NCI-H2107 (cell line): Measurements from ENCODE around the gene HDGF.
A peak's percentile ranks its signal among the peaks of the same experiment; 100 is the strongest.

Experiments
- DNase-seq: peaks from one replicate; lab custom pipeline; 2025; lab: John Stamatoyannopoulos, UW

The HDGF gene

DNA sequence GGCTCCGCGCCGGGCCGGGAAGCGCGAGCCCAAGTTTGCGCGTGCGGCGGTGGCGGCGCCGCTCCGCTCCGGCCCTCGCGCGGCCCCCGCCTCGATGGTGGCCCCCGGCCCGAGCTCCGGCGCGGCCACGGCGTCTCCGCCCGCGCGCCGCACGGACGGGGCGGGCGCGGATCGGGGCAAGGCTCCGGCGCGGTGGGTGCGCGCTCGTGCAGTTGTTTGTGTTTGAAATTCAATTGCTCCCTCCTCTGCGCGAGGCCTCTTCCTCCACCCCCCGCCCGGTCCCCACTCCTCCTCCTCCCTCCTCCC is at the start of gene HDGF:
HDGF (minus strand) TSS at position 225 of the 306 bp plus-strand sequence. CDS start 246 bp downstream, outside the sequence.
- no peak for DNase-seq

DNA sequence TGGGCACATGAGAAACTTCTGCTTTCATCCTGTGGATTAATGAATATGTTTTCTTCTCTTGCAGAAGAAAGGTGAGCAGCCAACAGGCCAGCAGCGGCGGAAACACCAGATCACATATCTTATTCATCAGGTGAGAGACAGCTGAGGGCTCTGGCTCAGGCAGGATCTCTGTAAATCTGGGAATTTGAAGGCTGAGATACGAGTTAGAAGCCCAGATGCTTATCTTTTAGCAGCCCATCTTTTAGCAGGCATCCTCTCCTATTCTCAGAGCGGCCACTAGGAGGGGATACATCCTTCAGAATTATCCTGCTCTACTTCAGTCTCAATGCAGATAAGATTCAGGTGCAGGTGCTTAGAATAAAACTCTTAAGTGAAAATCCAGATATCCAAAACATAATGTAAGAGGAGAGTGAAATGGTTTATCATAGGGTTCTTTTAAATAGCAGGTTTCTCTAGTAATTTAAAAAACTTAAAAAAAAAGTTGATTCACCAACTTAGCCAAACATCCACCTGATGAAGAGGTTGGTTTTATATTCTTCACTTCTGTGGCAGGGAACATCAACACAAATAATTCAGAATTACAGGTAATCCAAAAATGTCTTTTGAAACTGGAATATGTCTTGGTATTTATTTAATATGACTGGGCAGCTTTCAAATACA is 45.9 kb upstream of the HDGF start:
- peak; percentile 39 for DNase-seq

DNA sequence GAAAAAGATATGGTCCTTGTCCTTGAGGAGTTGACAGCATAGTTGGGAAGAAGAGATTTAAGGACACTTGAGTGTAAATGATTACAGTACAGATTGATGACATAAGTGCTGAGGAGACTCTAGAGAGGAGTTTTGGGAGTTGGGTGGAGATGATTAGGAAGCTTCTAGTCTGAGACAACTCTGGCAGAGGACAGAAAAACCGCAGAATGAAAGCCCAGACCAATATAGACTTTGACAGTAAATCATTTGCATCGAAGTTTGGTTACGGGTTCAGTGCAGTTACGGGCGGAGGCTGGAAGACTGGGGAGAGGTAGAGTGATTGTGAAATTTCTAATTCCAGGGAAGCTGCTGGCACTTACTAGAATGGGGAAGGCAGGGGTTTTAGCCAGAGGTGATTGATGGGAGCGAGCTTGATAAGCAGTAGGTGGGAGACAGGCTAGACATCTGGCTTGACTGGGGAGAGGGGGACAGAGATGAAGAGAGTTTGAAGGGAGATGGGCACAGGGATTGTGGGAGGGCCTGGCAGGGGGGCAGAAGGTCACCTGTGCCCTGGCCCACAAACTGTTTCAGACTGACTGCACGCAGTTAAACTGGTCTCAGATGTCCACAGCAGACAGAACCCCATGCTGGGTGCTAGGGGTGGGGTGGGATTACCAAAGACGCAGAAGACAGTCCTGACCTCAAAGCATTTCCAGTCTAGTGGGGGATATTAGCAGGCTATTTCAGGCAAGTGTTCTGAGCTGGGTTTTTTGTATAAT is 45.0 kb upstream of the HDGF start:
- DNase-seq, result no peak

DNA sequence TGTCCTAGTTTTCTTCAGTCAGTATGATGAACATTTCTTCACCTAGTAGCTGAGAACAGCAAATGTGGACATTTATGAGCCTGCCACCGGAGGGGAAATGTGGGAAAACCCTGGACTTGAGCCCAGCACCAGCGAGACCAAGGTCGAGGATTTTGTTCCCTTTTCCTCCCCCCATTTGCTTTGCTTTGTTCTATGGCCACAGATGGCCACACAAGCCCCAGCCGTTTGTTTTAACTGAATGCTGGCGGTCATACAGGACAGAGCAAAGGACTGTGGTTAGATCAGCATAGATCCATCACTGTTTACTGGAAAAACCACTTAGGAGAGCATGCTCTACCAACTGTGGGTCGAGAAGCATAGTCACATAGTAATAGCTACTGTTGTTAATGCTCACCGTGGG is 44.3 kb upstream of the HDGF start:
- no peak for DNase-seq

DNA sequence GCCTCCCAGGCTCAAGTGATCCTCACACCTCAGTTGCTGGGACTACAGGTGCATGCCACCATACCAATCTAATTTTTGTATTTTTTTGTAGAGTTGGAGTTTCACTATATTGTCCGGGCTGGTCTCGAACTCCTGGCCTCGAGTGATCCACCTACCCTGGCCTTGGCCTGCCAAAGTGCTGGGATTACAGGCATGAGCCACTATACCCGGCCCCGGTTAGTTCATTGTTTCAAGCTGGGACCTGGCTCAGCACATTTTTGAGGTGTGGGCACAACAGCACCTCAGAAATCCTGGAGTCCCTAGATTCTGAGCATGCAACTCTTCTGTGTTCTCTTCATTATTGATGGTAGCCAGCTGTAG is 43.9 kb upstream of the HDGF start:
- DNase-seq, result no peak

DNA sequence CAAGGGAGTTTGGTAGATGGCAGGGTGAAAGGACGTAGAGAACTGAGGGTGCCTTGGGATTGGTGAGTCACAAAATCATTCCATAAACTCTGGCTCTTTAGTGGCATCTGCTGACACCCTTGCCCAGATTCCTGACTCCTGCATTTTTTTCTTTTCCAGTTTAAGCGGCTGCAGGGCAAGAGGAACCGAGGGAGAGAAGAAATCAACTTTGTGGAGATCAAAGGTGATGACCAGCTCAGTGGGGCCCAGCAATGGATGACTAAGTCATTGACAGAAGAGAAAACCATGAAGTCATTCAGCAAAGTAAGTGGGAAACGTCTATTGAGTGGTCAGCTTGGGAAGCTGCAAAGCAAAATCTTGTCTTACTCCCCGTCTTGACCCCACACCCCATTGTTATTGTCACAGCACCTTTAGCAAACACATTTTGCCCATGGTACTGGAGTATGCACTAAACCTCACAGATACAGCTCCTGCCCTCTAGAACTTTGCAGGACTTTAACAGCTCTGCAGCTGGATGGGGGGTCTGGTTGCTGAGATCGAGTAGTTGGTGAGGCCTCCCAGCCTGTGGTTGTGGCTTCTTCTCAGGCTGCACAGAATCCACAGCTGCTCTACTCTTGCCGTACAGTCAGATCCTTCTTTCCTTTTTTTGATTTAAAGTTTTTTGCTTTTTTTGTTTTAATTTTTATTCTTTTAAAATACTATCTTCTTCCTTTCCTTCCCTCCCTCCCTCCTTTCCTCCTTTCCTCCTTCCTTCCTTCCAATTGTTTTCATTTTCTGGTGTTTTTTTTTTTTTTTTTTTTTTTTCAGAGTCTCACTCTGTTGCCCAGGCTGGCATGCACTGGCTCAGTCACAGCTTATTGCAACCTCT is 43.3 kb upstream of the HDGF start:
- DNase-seq, result no peak

DNA sequence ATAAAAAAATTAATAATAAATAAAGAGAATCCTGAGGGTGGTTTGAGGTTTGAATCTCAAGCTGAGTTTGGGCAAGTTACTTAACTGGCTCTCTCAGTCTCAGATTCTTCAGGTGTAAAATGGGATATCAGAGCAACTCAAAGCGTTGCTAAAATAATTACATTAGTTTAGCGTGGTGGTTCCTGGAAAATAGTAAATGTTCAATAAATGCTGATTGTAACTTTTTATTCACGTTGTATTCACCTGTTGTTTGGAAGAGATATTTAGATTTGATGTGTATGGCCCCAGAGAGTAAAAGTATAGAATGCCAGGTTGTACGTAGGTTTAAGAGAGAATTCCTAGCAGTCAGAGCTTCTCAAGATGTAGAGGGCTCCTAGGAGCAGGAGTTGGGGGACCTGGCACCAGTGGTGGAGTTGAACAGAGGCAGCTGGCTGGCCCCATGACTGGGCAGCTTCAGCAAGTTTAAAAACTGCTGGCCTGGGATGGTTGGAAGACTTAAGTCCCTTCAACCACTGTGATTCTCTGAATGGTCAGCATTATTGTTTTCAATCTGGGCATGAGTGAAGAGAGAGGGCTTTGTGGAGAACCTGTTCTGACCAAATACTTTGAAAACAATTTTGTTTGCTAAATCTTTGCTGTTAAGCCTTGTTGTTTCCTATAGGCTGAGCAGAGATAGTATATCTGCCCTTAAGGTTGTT is 38.3 kb upstream of the HDGF start:
- no peak for DNase-seq

DNA sequence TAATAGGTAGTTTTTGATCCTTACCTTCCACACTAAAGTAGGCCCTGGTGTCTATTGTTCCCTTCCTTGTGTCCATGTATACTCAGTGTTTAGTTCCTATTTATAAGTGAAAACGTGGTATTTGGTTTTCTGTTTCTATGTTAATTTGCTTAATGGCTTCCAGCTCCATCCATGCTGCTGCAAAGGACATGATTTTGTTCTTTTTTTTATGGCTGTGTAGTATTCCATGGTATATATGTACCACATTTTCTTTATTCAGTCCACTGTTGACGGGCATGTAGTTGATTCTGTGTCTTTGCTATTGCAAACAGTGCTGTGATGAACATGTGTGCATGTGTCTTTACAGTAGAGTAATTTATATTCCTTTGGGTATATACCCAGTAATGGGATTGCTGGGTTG is 36.7 kb upstream of the HDGF start:
- no peak for DNase-seq

DNA sequence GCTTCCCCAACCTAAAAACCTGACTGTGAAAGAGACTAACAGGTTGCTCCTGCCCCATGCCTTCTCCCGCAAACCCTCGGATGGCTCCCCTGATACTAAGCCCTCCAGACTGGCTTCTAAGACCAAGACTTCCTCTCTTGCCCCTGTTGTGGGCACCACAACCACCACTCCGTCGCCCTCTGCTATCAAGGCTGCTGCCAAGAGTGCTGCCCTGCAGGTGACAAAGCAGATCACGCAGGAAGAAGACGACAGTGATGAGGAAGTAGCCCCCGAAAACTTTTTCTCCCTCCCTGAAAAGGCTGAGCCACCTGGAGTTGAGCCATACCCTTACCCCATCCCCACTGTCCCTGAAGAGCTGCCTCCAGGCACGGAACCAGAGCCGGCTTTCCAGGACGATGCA is 35.2 kb upstream of the HDGF start:
- no peak for DNase-seq

DNA sequence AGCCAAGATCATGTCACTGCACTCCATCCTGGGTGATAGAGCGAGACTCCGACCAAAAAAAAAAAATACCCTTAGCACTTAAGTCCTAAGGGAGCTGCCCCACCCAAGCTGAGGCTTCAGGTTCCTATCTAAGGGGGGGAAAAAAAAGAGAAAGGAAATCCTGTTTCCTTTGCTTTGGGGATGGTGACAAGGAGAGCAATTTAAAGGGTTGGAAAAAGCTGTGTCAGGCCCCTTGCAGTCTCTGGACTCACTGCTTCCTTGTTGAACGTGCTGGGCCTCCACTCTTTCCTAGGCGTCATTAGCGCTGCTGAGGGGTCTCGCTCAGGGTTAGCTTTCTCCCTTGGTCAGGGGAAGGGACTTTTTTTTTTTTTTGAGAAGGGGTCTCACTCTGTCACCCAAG is 34.0 kb upstream of the HDGF start:
- DNase-seq, result no peak

DNA sequence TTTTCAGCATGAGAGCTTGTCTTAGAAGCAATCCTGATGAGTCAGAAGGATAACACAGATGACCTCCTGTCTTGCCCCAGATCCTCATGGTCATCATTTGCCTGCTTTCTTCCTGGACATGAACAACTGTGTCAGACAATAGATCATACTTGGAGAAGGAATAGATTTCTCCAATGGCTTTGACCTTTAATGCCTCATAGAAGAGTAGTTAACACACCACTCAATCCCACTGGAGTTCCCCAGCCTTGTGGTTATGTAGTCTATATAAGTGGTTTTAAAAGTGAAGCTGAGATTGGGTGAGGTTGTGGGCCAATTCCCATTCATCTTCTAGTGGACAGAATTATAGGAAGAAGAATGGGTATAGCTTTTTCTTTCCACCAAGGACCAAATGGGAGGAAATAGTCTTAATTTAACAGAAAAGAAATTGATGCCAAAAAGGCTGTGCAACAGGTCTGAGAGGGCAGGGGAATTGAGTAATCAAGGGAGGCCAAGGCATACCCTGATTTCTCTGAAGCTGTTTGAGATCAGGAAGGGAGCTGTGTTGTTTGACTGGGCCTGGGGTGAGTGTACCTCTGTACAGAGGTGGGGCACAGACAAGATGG is 30.2 kb upstream of the HDGF start:
- no peak for DNase-seq

DNA sequence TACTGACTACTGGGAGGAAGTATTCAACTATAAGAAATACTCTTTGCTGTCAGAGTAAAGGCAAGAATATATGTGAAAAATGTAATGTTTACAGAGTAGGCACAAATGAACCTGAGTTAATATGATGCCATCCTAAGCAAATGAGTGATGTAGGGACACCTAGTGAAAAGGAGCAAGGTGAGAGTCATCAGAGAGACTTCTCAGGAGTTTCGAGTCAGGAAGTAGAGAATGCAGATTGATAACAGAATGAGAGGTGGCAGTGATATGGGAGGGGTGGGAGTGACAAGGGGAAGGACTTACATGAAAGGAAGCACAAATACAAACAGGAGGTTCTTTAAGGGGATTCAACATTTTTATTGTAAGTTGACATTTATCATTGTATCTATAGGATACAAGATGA is 26.1 kb upstream of the HDGF start:
- DNase-seq, result no peak

DNA sequence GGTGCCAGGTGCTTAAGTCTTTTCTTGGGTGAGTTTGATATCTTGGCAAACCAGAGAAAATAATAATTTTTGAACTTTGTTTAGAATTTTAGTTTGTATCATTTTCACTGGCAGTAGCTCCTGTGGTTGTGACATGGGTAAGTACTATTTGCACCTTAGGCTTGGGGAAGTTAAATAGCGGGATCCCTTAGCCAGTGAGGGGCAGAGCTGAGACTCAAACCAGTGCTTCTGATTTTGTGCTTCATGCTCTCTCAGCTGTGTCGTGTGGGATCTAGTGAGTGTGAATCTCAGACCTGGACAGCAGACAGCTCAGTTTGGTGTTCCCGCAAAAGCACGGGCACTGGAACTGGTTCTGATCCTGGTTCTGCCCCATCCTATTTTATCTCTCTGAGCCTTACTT is 25.5 kb upstream of the HDGF start:
- DNase-seq, result no peak

DNA sequence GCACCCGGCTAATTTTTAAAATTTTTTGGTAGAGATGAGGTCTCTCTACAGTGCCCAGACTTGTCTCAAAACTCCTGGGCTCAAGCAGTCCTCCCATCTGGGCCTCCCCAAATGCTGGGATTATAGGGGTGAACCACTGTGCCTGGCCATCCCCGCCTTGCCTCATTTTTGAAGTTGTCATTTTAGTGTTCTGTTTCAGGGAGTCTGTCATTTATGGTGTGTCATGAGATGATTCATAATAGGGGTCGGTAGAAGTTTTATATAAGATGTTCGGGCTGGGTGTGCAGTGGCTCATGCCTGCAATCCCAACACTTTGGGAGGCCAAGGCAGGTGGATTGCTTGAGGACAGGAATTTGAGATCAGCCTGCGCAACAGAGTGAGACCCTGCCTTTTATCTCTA is 24.3 kb upstream of the HDGF start:
- no peak for DNase-seq

DNA sequence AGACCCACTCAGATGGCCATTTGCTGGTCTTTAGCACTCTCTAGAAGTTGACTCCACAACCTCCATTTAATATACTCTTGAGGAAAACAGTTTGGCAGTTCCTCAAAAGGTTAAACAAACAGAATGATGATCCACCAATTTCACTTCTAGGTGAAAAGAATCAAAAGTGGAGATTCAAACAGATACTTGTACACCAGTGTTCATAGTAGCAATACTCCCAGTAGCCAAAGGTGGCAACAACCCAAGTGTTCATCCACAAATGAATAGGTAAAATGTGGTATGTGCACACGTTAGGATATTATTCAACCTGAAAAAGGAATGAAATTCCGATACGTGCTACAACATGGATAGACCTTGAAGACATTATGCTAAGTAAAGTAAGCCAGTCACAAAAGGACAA is 22.1 kb upstream of the HDGF start:
- no peak for DNase-seq

DNA sequence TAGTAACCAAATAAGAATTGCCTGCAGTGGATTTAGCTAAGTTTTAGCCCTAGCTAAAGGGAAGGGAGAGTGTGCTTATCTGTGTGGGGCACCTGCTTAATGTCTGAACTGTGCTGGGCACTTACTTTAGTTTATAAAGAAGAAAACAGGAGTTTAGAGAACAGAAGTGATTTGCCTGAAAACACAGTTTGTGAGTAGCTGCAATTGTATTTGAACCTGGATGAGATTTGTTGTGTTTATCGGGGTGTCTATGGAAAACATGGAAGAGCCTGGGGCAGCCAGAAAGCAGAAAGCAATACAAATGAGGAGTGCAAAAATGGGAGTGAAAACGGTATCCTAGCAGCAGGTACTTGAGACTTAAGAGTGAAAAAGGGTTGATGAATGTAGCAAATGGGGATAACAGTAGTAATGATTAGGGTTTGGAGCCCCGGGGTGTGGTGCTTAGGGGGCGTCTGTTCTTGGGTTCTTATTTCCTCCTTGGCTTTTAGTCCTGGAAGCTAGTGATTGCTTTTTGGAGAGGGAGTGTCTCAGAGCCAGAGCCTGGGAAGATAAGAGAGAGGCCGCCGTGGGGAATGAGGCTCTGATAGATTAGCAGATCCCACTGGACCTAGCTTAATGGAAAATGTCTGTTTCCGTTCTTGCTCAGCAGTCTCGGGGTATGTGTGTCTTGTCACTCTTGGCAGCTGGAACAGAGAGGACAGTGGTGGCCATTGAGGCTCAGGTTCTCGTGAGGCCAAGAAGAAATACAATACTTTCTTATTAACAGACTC is 21.4 kb upstream of the HDGF start:
- no peak for DNase-seq

DNA sequence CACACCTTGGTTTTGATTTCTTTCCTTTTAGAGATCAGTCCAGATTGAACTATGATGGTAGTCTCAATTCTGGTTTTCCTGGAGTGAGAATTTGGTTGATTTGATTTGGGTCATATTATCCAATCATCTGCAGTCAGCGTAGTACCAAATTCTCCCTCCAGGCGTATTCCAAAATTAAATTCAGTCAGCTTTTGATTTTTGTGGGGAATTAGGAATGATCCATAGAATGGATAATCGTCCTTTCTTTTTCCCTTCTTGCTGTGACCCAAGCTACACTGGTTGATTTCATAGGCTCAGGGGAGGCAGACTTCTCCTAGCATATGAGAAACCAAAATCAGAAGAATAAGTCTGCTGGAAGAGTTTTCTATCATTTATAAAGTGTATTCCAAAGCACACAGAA is 20.7 kb upstream of the HDGF start:
- no peak for DNase-seq

DNA sequence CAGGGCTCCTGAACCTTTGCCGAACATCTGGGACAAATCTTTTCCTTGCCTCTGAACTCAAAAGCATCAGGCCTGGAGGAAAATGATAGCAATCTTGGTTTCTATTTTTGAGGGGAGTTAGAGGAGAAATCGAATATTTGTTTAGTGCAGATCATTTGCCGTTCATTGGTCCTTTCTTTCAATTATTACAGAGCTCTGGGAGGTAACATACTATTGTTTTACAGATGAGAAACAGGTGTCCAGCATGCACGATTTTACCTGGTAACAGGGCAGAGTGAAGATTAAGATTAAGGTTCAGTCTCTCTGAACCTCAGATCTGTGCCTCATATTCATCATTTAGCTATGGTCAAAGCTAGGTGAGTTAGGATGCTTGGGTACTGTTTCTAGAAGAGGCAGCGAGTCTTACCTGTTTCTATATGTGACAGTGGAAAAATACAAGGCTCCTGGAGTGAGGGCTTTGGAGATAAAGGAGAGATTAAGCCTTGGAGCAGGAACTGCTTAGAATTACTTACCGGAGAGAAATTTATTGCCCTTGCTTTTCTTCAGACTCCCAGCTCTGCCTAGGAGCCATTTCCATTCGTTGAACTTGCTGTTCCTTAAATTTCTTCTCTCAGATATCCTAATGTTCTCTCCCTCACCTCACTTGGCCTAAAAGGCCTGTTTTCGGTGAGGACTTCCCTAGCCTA is 17.3 kb upstream of the HDGF start:
- DNase-seq, result no peak

DNA sequence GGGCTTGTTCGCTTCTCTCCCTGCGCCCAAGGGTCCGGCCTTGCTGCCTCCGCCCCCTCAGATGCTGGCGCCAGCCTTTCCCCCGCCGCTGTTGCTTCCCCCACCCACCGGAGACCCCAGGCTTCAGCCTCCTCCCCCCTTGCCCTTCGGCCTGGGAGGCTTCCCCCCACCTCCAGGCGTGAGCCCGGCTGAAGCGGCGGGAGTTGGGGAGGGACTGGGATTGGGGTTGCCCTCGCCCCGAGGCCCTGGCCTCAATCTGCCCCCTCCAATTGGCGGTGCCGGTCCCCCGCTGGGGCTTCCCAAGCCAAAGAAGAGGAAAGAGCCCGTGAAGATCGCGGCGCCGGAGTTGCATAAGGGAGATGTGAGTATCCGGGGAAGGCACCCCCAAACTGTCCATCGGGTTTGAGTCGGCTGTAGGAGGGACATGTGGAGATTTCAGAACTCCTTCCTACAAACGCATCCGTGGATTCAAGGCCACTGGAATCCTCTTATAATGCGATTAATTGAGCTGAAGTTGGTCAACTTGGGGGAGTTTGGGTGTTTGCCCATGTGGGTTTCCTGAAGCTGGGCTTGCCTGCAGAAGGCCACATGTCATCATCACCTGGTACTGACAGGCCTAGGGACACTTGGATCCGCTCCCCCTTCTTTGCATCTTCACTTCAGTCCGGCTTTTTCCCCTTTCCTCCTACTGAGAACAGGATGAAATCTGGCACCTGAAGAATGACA is 16.6 kb upstream of the HDGF start:
- DNase-seq, result no peak
